ENCODE data around the gene FBXL19. TPM values are rescaled to one million over a fixed set of nuclear protein-coding genes. Genes with fewer than 3 reads are reported as not detected.

The FBXL19 gene
- total and polyA plus RNA-seq, 2 of the 13 experiments (the other 11 are each of a cell fraction or from before 2014, with no cell fraction given): 6.0 to 13.7 TPM

DNA sequence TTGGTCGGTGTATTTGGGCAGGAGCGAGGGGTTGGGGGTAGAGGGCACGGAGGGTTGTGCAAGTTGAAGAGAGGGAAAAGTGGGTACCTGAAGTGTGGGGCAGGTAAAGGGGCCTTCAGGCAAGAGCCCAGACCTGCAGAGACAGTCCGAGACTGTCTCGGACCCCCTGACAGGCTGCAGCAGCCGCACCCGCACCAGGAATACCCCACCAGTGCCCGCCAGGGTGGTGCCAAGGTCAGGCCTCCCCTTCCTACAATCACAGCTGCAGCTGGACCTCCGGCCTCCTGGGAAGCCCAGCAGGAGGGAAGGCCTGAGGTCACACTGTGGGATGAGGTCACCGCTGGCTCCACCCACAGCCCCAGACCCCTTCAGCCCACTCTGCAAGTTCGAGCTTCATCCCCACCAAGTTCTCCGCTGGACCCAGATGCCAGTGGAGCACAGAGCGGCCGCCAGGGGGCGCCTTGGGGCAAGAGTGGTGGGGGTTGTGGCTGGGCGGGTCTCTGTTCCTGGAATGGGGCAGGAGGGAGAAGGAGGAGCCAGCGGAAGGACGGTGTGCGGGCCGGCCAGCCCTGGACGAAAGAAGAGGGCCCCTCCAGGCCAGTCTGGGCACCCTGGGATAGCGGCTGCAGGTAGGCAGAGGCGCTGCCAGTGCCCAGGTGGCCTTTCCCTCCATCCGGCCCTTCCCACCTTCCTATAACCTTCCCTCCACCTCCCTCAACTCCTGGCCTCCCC lies 61.5 kb downstream of the FBXL19 start, which contains the start of gene HSD3B7 (continued):
- no peak for TF ChIP-seq IRX3 (CRISPR knock-in tag; IDR thresholded peaks at IDR 0.05; ENCODE audit: borderline replicate concordance, low read depth)
- no peak for TF ChIP-seq TCF7 (IDR thresholded peaks at IDR 0.05; ENCODE audit: low read depth)
- TF ChIP-seq PRDM10 (CRISPR knock-in tag; IDR thresholded peaks at IDR 0.05; ENCODE audit: low read depth): peak; percentile 28; the same call in 1 of the 2 replicates
- TF ChIP-seq PPARG (CRISPR knock-in tag; conservative IDR thresholded peaks at IDR 0.05): 0 out of 2 replicates have a peak, but pooled peaks have one; percentile 29
- TF ChIP-seq ZNF430 (CRISPR knock-in tag; IDR thresholded peaks at IDR 0.05): no peak
- TF ChIP-seq MYPOP (CRISPR knock-in tag; IDR thresholded peaks at IDR 0.05): no peak
- TF ChIP-seq KLF13 (CRISPR knock-in tag; IDR thresholded peaks at IDR 0.05): no peak
- no peak for TF ChIP-seq GATA4 (IDR thresholded peaks at IDR 0.05; ENCODE audit: borderline replicate concordance, low read depth)
- no peak for TF ChIP-seq HIVEP1 (CRISPR knock-in tag; IDR thresholded peaks at IDR 0.05)
- TF ChIP-seq RNF2 (conservative IDR thresholded peaks at IDR 0.05; ENCODE audit: low read depth): no peak
- no peak for TF ChIP-seq HMG20A (CRISPR knock-in tag; IDR thresholded peaks at IDR 0.05; ENCODE audit: borderline replicate concordance)
- TF ChIP-seq PAX8 (CRISPR knock-in tag; IDR thresholded peaks at IDR 0.05; ENCODE audit: borderline replicate concordance): no peak
- 0 out of 2 replicates have a peak, but pooled peaks have one; percentile 42 for TF ChIP-seq ZNF674 (CRISPR knock-in tag; IDR thresholded peaks at IDR 0.05; ENCODE audit: low read depth)
- peak; percentile 68 for TF ChIP-seq ZXDC (CRISPR knock-in tag; IDR thresholded peaks at IDR 0.05)
- TF ChIP-seq MNT (IDR thresholded peaks at IDR 0.05): no peak
- no peak for TF ChIP-seq TERF1 (CRISPR knock-in tag; IDR thresholded peaks at IDR 0.05)
- TF ChIP-seq ZNF292 (CRISPR knock-in tag; IDR thresholded peaks at IDR 0.05; ENCODE audit: borderline replicate concordance, low read depth): no peak
- no peak for TF ChIP-seq ZNF841 (CRISPR knock-in tag; IDR thresholded peaks at IDR 0.05; ENCODE audit: borderline replicate concordance)
- peak; percentile 83; the same call in 1 of the 2 replicates for TF ChIP-seq ZNF83 (CRISPR knock-in tag; IDR thresholded peaks at IDR 0.05; ENCODE audit: borderline replicate concordance)

All from HepG2 (cell line).